GM18519 (cell line): ENCODE measurements around the gene DPM2.

Experiments
- ATAC-seq: cut with Tn5 transposase; IDR thresholded peaks from one replicate; pipeline ENCODE4 v1.9.1; 2021; ENCODE audit warnings: mild to moderate bottlenecking, moderate library complexity; ENCODE audit not compliant: unreplicated experiment, low FRiP score

The DPM2 gene

GRCh38 chr9:127921557-127922120, 16.0 kb downstream of the DPM2 start:
- ATAC-seq, result no peak

- no peak for ATAC-seq
Observed at GRCh38 chr9:127920794-127921193, 16.9 kb downstream of the DPM2 start.

GRCh38 chr9:127919253-127919815, 18.3 kb downstream of the DPM2 start:
- ATAC-seq, result no peak

GRCh38 chr9:127918183-127919107, 19.2 kb downstream of the DPM2 start:
- no peak for ATAC-seq

- ATAC-seq, result no peak
Observed at GRCh38 chr9:127917603-127918002, 20.1 kb downstream of the DPM2 start.

- ATAC-seq, result peak; percentile 47
Observed at GRCh38 chr9:127916720-127917581, 20.7 kb downstream of the DPM2 start, which contains the start of gene ST6GALNAC4. Gene ST6GALNAC4, minus strand, starts transcription at chr9:127917041. Its CDS starts 622 bp downstream, at chr9:127916419.

- ATAC-seq, result no peak
Observed at GRCh38 chr9:127915801-127916719, 21.6 kb downstream of the DPM2 start.

- ATAC-seq, result no peak
Observed at GRCh38 chr9:127915325-127915752, 22.3 kb downstream of the DPM2 start.

GRCh38 chr9:127913682-127914081, 24.0 kb downstream of the DPM2 start:
- no peak for ATAC-seq

GRCh38 chr9:127912882-127913281, 24.8 kb downstream of the DPM2 start:
- no peak for ATAC-seq

- ATAC-seq, result no peak
Observed at GRCh38 chr9:127912296-127912695, 25.4 kb downstream of the DPM2 start.

- no peak for ATAC-seq
Observed at GRCh38 chr9:127910613-127911205, 26.9 kb downstream of the DPM2 start.

- ATAC-seq, result no peak
Observed at GRCh38 chr9:127909839-127910273, 27.8 kb downstream of the DPM2 start.

GRCh38 chr9:127908660-127908926, 29.1 kb downstream of the DPM2 start:
- ATAC-seq, result no peak

GRCh38 chr9:127907867-127908659, 29.6 kb downstream of the DPM2 start:
- ATAC-seq, result no peak

- no peak for ATAC-seq
Observed at GRCh38 chr9:127905788-127906191, 31.9 kb downstream of the DPM2 start.

- ATAC-seq, result no peak
Observed at GRCh38 chr9:127905004-127905728, 32.5 kb downstream of the DPM2 start.

GRCh38 chr9:127904561-127905003, 33.1 kb downstream of the DPM2 start:
- no peak for ATAC-seq
